H7 (cell line): ENCODE measurements around the gene PIGC. TPM values are rescaled to one million over a fixed set of nuclear protein-coding genes. Genes with fewer than 3 reads are reported as not detected.

Experiments
- total RNA-seq: library from RNA; depleted of rRNA; stranded (reverse); fragments of >200 nt; shearing (Covaris generic); gene quantifications from 2 replicates; pipeline ENCODE4 v1.2.3, GENCODE V29; 2014; rRNA removed

The PIGC gene
- total RNA-seq, 1 experiment from 2014 or later = 25.5 TPM

Other genes starting within 250 kb of the PIGC start
- not detected in 2 replicates for gene C1orf105, start 23.4 kb downstream of the PIGC start, total RNA-seq
- gene SUCO, start 89.1 kb upstream of the PIGC start, total RNA-seq = 32.7 and 44.7 TPM in 2 replicates
- gene FASLG, start 215.0 kb upstream of the PIGC start, total RNA-seq = not detected in 2 replicates